Measurements from ENCODE around the gene HSPH1.

The HSPH1 gene

DNA sequence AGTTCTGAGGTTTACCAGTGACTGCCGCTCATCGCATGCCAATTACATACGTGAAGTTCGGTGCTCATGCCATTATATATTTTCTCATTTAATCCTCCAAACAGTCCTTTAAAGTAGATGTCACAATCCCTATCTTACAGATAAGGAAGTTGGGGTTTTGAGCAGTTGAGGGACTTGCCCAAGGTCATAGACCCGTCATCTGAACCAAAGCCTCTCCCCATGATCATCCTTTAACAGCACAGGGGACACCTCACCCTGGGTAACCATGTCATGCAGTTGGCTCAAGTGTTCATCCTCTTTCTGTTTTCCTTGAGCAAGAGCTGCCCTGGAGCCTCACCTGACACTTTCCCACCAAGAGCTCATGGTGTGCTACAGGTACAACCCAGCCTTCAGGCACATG lies 69.1 kb downstream of the HSPH1 start:
- H3K9me3 Mint-ChIP-seq = no peaks in the 10 kb centered on the region

DNA sequence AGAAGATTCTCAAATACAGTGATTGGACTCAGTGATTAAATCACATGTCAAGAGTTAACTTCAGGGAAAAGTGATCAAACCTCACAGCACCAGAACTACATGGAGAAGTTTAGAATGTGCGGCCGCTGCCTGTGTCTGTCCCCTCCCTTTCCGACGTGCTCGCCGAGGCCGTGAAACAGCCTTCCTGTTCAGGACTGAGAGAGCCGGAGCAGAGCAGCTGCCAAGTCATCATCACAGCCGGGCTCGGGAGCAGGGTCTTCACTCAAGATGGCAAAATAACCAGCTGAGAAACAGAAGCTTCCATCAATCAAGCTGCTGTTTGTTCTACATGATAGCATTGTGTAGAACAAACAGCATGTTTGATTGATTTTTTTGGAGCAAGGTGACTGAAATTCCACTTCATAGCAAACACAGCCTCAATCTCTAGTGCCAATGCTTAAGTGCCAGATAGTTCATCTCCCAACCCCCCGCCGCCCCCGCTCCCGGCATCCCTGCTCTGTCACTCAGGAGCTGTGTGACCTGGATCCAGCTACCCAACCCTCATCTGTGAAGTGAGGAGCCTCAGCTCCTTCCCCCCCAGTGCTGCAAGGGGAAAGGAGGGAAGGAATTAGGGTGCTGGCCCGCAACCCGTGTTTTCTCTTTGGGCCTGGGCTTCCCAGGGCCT lies 70.6 kb downstream of the HSPH1 start:
- ATAC-seq (replicated peaks) = no peak
- Mint-ChIP-seq H3K4me3 (no peak overlapping the region), H3K36me3 (ENCODE audit: insufficient read depth) (peaks cover 4% of the 10 kb centered on the region), H3K27me3 (peaks cover 33 to 78% of the 10 kb centered on the region in 2 donors), H3K27ac (no peak overlapping the region), H3K4me1 (ENCODE audit: low read depth in 2 of 2) (no peaks in the 10 kb centered on the region), H3K9me3 (no peaks in the 10 kb centered on the region)
- DNase-seq = no peak

More for the DNA sequence above, 69.1 kb downstream of the HSPH1 start:
- no peak for ATAC-seq (replicated peaks)
- H3K4me1 Mint-ChIP-seq (ENCODE audit: low read depth in 2 of 2) = no peaks in the 10 kb centered on the region
- H3K27me3 Mint-ChIP-seq = peaks cover 39 to 76% of the 10 kb centered on the region in 2 donors
- no peak overlapping the region for H3K4me3 Mint-ChIP-seq
- peaks cover 4% of the 10 kb centered on the region for H3K36me3 Mint-ChIP-seq (ENCODE audit: insufficient read depth)
- no peak overlapping the region for H3K27ac Mint-ChIP-seq
- no peak for DNase-seq

DNA sequence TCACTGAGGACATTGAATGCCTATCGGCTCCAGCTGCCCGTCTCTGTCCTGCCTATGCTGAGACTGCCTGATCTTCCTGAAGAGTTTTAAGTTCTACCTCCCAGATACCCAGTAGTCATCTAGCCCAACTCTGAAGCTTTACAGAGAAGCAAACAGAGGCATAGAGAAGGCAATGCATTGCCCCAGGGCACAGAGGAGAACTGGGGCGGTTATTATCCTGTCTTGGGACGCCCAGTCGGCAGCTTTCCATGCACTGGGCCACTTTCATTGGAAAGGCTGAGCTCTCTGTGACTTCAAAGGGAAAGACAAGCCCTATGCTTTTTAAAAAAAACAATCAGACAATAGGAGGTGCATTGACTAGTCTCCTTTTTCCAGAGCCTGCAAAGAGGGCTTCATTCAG lies 71.6 kb downstream of the HSPH1 start:
- ATAC-seq (replicated peaks) = no peak

DNA sequence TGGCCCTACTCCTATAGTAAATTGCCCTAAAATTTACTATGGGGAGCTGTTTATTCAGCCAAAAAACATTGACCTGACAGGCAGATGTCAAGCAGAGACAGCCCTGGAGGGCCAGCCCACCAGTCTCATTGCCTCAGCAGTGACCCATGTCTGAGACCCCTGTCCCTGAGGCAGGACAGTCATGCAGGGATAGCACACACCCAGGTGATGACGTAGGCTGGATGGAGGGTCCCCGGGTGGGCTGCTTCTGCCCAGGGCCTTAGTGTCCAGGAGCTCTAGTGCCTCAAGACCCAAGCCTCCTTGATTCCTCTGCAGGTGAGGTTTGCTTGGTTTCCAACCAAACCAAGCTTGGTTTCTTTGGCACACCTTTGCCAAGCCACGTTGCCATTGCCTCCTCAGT lies 72.1 kb downstream of the HSPH1 start:
- no peaks in the 10 kb centered on the region for H3K4me1 Mint-ChIP-seq (ENCODE audit: low read depth in 2 of 2)
- peaks cover 4% of the 10 kb centered on the region for H3K36me3 Mint-ChIP-seq (ENCODE audit: insufficient read depth)
- no peak overlapping the region for H3K4me3 Mint-ChIP-seq
- peaks cover 21 to 77% of the 10 kb centered on the region in 2 donors for H3K27me3 Mint-ChIP-seq
- H3K27ac Mint-ChIP-seq = no peak overlapping the region
- no peaks in the 10 kb centered on the region for H3K9me3 Mint-ChIP-seq
- ATAC-seq (replicated peaks) (no peak), DNase-seq (no peak)

More for the DNA sequence above, 71.6 kb downstream of the HSPH1 start:
- no peak for DNase-seq
- Mint-ChIP-seq H3K4me3 (no peak overlapping the region), H3K9me3 (no peaks in the 10 kb centered on the region), H3K27me3 (peaks cover 26 to 80% of the 10 kb centered on the region in 2 donors), H3K4me1 (ENCODE audit: low read depth in 2 of 2) (no peaks in the 10 kb centered on the region), H3K27ac (no peak overlapping the region), H3K36me3 (ENCODE audit: insufficient read depth) (peaks cover 4% of the 10 kb centered on the region)

DNA sequence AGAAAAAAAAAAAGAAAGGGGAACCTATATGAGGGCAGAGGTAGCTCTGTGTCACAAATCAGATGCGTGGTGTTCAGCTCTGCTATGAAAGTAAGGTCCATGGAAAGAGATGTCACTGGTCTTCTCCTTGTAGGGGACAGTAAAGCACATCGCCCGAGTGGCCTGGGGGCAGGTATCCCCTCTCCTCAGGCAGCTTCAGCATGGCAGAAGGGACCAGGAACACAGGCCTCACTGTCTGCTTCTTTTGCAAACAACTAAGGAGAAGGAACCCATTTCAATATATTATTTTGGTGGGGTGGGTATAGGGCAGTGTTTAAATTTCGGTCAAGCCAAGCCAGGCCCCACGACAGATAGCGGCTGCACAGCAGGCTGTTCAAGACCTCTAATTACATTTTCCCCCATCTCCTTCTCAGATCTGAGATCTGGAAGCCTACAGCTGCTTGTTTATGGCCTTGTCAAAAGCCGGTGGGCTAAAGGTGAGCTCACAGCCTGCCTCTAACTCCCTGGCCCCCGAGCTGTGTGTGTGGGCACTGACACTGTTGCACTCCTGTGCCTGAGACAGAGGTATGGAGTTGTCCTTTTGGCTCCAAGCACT lies 72.8 kb downstream of the HSPH1 start:
- no peak overlapping the region for H3K4me3 Mint-ChIP-seq
- H3K9me3 Mint-ChIP-seq = no peaks in the 10 kb centered on the region
- DNase-seq = no peak
- peaks cover 4% of the 10 kb centered on the region for H3K36me3 Mint-ChIP-seq (ENCODE audit: insufficient read depth)
- peaks cover 14 to 69% of the 10 kb centered on the region in 2 donors for H3K27me3 Mint-ChIP-seq
- no peaks in the 10 kb centered on the region for H3K4me1 Mint-ChIP-seq (ENCODE audit: low read depth in 2 of 2)
- no peak for ATAC-seq (replicated peaks)
- H3K27ac Mint-ChIP-seq = no peak overlapping the region
